MCF 10A (cell line): ENCODE data around the gene DCAF15. TPM values are rescaled to one million over a fixed set of nuclear protein-coding genes. Genes with fewer than 3 reads are reported as not detected.

Source experiments
- BruUV-seq: library from RNA; stranded (reverse); fragments of 400-500 nt; replicated peaks from 2 replicates; lab custom pipeline; 2021; lab: Mats Ljungman, UMichigan
- CTCF ChIA-PET: fragments of 300-600 bp; sonication (Branson Sonifier 250); formaldehyde crosslinking; extraction: SDS; loops from one replicate; lab custom pipeline; 2021; ENCODE audit warnings: antibody characterized with exemption, inconsistent platforms; lab: Yijun Ruan, JAX
- POLR2A ChIA-PET: fragments of 300-600, 350-650 bp; sonication (Branson Sonifier 250); formaldehyde crosslinking; extraction: SDS; loops from one replicate; lab custom pipeline; 2020; ENCODE audit warnings: antibody characterized with exemption, inconsistent platforms; lab: Yijun Ruan, JAX
- DNase-seq: peaks from one replicate; pipeline ENCODE4 v3.0.0-alpha.2; 2018; ENCODE audit not compliant: unreplicated experiment
- H3K27ac Mint-ChIP-seq: one replicate; pipeline ENCODE4 v1.8.0; 2022; ENCODE audit warnings: mild to moderate bottlenecking, low read depth, mixed read lengths; ENCODE audit not compliant: unreplicated experiment
- H3K27me3 Mint-ChIP-seq: one replicate; pipeline ENCODE4 v1.8.0; 2022; ENCODE audit warnings: mixed read lengths; ENCODE audit not compliant: insufficient read depth, unreplicated experiment
- H3K36me3 Mint-ChIP-seq: one replicate; pipeline ENCODE4 v1.8.0; 2022; ENCODE audit warnings: mild to moderate bottlenecking, moderate library complexity, mixed read lengths; ENCODE audit not compliant: insufficient read depth, unreplicated experiment
- H3K4me1 Mint-ChIP-seq: one replicate; pipeline ENCODE4 v1.8.0; 2022; ENCODE audit warnings: mixed read lengths; ENCODE audit not compliant: insufficient read depth, unreplicated experiment
- H3K4me3 Mint-ChIP-seq: one replicate; pipeline ENCODE4 v1.8.0; 2022; ENCODE audit warnings: mild to moderate bottlenecking, moderate library complexity, mixed read lengths; ENCODE audit not compliant: unreplicated experiment
- H3K9me3 Mint-ChIP-seq: one replicate; pipeline ENCODE4 v1.8.0; 2022; ENCODE audit warnings: mixed read lengths; ENCODE audit not compliant: unreplicated experiment
- intact Hi-C: fragments of 100-400 bp; cut with micrococcal nuclease; formaldehyde crosslinking; loops from 2 replicates; pipeline ENCODE4 v1.14.1; 2022
- total RNA-seq: library from RNA; stranded (reverse); gene quantifications from 2 replicates; pipeline ENCODE4 v1.2.3, GENCODE V29; 2022
- TF ChIP-seq, protein P1 (sequence below): fragments of 200-600 bp; IDR thresholded peaks from one replicate; pipeline ENCODE4 v1.8.0; 2022; ENCODE audit warnings: antibody characterized with exemption, mild to moderate bottlenecking; ENCODE audit not compliant: unreplicated experiment

DCAF15 gene
- total RNA-seq, 1 experiment from 2014 or later, result 19.3 TPM

GRCh38 chr19:14003251-14004055 is 51.1 kb downstream of the DCAF15 start:
- TSS peak; percentile 10 for BruUV-seq
- Mint-ChIP-seq H3K9me3 (no peaks in the 10 kb centered on the region), H3K4me1 (peaks cover 4% of the 10 kb centered on the region), H3K27ac (peak overlapping the region; percentile 42), H3K4me3 (no peak overlapping the region), H3K36me3 (peaks cover 19% of the 10 kb centered on the region), H3K27me3 (no peaks in the 10 kb centered on the region)
- TF ChIP-seq, protein P1, sequence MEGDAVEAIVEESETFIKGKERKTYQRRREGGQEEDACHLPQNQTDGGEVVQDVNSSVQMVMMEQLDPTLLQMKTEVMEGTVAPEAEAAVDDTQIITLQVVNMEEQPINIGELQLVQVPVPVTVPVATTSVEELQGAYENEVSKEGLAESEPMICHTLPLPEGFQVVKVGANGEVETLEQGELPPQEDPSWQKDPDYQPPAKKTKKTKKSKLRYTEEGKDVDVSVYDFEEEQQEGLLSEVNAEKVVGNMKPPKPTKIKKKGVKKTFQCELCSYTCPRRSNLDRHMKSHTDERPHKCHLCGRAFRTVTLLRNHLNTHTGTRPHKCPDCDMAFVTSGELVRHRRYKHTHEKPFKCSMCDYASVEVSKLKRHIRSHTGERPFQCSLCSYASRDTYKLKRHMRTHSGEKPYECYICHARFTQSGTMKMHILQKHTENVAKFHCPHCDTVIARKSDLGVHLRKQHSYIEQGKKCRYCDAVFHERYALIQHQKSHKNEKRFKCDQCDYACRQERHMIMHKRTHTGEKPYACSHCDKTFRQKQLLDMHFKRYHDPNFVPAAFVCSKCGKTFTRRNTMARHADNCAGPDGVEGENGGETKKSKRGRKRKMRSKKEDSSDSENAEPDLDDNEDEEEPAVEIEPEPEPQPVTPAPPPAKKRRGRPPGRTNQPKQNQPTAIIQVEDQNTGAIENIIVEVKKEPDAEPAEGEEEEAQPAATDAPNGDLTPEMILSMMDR, result no peak
- DNase-seq, result no peak
- intact Hi-C loops, result no loop called here
- ChIA-PET POLR2A (interaction anchor here (0.6 to 1.9 kb wide), 3 partner anchors 78 to 415 kb away, joined by 3 to 7 read pairs (median 3); no protein-coding TSS in a partner anchor), CTCF (interaction anchor here (0.6 to 0.7 kb wide), 4 partner anchors 26 to 126 kb away, joined by 3 to 4 read pairs (median 3); no protein-coding TSS in a partner anchor)

GRCh38 chr19:14004619-14005348 is 52.5 kb downstream of the DCAF15 start:
- ChIA-PET CTCF (interaction anchor here (0.7 to 1.1 kb wide), 4 partner anchors 38 to 119 kb away, joined by 3 to 4 read pairs (median 4); no protein-coding TSS in a partner anchor), POLR2A (interaction anchor here (0.7 to 2.3 kb wide), 4 partner anchors 20 to 241 kb away, joined by 3 to 12 read pairs (median 5); partner anchors contain the start of genes DCAF15 and MRI1)
- intact Hi-C loops, result no loop called here
- TF ChIP-seq, protein P1, result no peak
- Mint-ChIP-seq H3K4me3 (peak overlapping the region; percentile 90), H3K27me3 (no peaks in the 10 kb centered on the region), H3K4me1 (peaks cover 4% of the 10 kb centered on the region), H3K9me3 (no peaks in the 10 kb centered on the region), H3K27ac (no peak overlapping the region), H3K36me3 (peaks cover 19% of the 10 kb centered on the region)
- no peak for DNase-seq
- no TSS peak for BruUV-seq

DNA sequence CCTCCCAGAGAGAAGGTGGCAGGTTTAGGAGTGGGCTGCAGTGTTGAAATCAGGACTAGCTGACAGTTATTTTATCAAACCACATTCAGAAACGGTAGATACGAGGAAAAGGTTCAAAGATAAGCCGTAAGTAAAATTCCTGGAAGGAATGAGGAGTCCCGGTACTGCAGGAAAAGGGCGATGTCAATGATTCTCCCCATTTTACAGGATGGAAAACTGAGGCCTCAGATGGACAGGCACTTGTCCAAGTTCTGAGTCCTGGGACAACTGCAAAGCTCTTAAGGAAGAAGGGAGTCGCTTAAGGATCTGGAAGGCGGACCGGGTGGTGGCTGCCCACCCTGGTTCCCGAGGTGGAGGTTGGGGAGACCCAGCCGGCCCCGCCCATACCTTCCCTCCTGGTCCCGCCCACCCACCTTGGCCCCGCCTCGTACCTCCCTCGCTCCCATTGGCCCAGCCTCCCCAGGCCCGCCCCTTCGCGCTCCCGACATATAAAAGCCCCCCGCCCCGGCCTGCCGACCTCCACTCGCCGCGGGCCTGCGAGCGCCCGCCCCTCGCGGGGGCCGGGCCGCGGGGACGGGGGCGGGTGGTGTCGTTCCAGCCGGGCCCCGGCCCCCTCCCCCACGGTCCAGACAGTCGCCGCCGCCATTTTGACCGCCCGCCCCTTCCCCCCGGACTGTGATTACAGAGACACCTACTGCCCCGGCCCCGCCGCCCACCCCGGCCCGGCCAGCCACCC is 53.2 kb downstream of the DCAF15 start:
- peak; percentile 83 for DNase-seq
- intact Hi-C loops, result loop anchor here (2.0 kb wide), 1 partner anchor 75 kb away; no protein-coding TSS in a partner anchor
- ChIA-PET POLR2A (interaction anchor here (0.7 to 2.3 kb wide), 10 partner anchors 15 to 241 kb away, joined by 3 to 12 read pairs (median 4); partner anchors contain the start of genes DCAF15, IL27RA and MRI1), CTCF (interaction anchor here (0.6 to 1.1 kb wide), 3 partner anchors 37 to 104 kb away, joined by 3 to 4 read pairs (median 3); no protein-coding TSS in a partner anchor)
- BruUV-seq, result TSS peak; percentile 40
- H3K27ac Mint-ChIP-seq, result peak overlapping the region; percentile 100
- TF ChIP-seq, protein P1, result no peak
- peaks cover 4% of the 10 kb centered on the region for H3K4me1 Mint-ChIP-seq
- no peaks in the 10 kb centered on the region for H3K27me3 Mint-ChIP-seq
- H3K4me3 Mint-ChIP-seq, result peak overlapping the region; percentile 90
- H3K9me3 Mint-ChIP-seq, result no peaks in the 10 kb centered on the region
- peaks cover 19% of the 10 kb centered on the region for H3K36me3 Mint-ChIP-seq
